Suprapubic skin (tissue), 4 donors: ENCODE measurements around the gene CATSPER1. TPM values are rescaled to one million over a fixed set of nuclear protein-coding genes. Genes with fewer than 3 reads are reported as not detected.
A peak's percentile ranks its signal among the peaks of the same experiment; 100 is the strongest.

Source experiments
- DNase-seq, 2 donors: peaks; one replicate each; pipeline ENCODE4 v3.0.0-alpha.2; 2019; ENCODE audit warnings: low spot score in 2 of 2
- H3K27ac ChIP-seq: fragments of 200-600 bp; sonication (generic); one replicate; pipeline ENCODE4 v1.5.1; 2019
- H3K27me3 ChIP-seq: fragments of 200-600 bp; sonication (generic); one replicate; pipeline ENCODE4 v1.5.1; 2019
- H3K36me3 ChIP-seq: fragments of 200-600 bp; sonication (generic); one replicate; pipeline ENCODE4 v1.5.1; 2019
- H3K4me1 ChIP-seq: fragments of 200-600 bp; sonication (generic); one replicate; pipeline ENCODE4 v1.5.1; 2019
- H3K4me3 ChIP-seq: fragments of 200-600 bp; sonication (generic); one replicate; pipeline ENCODE4 v1.5.1; 2019; ENCODE audit warnings: mild to moderate bottlenecking
- H3K9me3 ChIP-seq: fragments of 200-600 bp; sonication (generic); one replicate; pipeline ENCODE4 v1.5.1; 2019
- EP300 ChIP-seq: sonication (generic); formaldehyde crosslinking; IDR thresholded peaks from one replicate; pipeline ENCODE4 v1.6.1; 2017; ENCODE audit warnings: antibody characterized with exemption
- POLR2A ChIP-seq, 2 donors: fragments of 450-650 bp; IDR thresholded peaks; one replicate each; pipeline ENCODE4 v1.6.1; 2017; ENCODE audit warnings: antibody characterized with exemption in 2 of 2, mild to moderate bottlenecking in 2 of 2, moderate library complexity in 2 of 2
- POLR2AphosphoS5 ChIP-seq, 3 donors: sonication (generic); formaldehyde crosslinking; IDR thresholded peaks; one replicate each; pipeline ENCODE4 v1.6.1; 2017; ENCODE audit warnings: antibody characterized with exemption in 3 of 3
- WGBS: methylation state at CpG from one replicate; pipeline ENCODE4 v1.1.5; 2018; 5-methylcytosine and 5-hydroxymethylcytosine counted together
- total RNA-seq, 4 donors: library from RNA; depleted of rRNA; stranded (reverse); fragments of >200 nt; gene quantifications; one replicate each; pipeline ENCODE4 v1.1.0, GENCODE V29; 2016
- TF ChIP-seq, protein P1 (sequence below), 2 donors: fragments of 200-600 bp in 1 of 2; fragments of 450-650 bp in 1 of 2; sonication (generic) in 1 of 2; IDR thresholded peaks; one replicate each; pipeline ENCODE4 v1.5.1; 2016 to 2019; ENCODE audit warnings: antibody characterized with exemption in 2 of 2, mild to moderate bottlenecking in 1 of 2, moderate library complexity in 1 of 2

The CATSPER1 gene
- total RNA-seq, 4 donors from 2014 or later = not detected

GRCh38 chr11:66047541-66048365, 21.5 kb upstream of the CATSPER1 start:
- H3K4me1 ChIP-seq = peaks cover 15% of the 10 kb centered on the region
- 79% methylated on average over 11 of the region's 11 CpGs for WGBS
- peaks cover 20% of the 10 kb centered on the region for H3K27me3 ChIP-seq
- no peak for DNase-seq
- H3K4me3 ChIP-seq = no peak overlapping the region
- no peak overlapping the region for H3K27ac ChIP-seq
- no peaks in the 10 kb centered on the region for H3K9me3 ChIP-seq
- no peak for TF ChIP-seq EP300
- no peaks in the 10 kb centered on the region for H3K36me3 ChIP-seq

GRCh38 chr11:66046901-66047300, 20.6 kb upstream of the CATSPER1 start:
- DNase-seq = no peak
- Histone ChIP-seq H3K36me3 (no peaks in the 10 kb centered on the region), H3K27me3 (peaks cover 20% of the 10 kb centered on the region), H3K4me3 (no peak overlapping the region), H3K4me1 (peaks cover 13% of the 10 kb centered on the region), H3K9me3 (no peaks in the 10 kb centered on the region), H3K27ac (no peak overlapping the region)
- TF ChIP-seq EP300 = no peak
- 95% methylated on average over 3 of the region's 3 CpGs for WGBS

GRCh38 chr11:66045177-66045639, 18.9 kb upstream of the CATSPER1 start:
- Histone ChIP-seq H3K9me3 (no peaks in the 10 kb centered on the region), H3K27ac (no peak overlapping the region), H3K36me3 (no peaks in the 10 kb centered on the region), H3K4me1 (peaks cover 6% of the 10 kb centered on the region), H3K4me3 (no peak overlapping the region), H3K27me3 (peaks cover 20% of the 10 kb centered on the region)
- peak in 1 of 2 donors; percentile 85 for DNase-seq
- WGBS = 0% methylated on average over 2 of the region's 11 CpGs
- TF ChIP-seq EP300 = no peak
- TF ChIP-seq, protein P1, sequence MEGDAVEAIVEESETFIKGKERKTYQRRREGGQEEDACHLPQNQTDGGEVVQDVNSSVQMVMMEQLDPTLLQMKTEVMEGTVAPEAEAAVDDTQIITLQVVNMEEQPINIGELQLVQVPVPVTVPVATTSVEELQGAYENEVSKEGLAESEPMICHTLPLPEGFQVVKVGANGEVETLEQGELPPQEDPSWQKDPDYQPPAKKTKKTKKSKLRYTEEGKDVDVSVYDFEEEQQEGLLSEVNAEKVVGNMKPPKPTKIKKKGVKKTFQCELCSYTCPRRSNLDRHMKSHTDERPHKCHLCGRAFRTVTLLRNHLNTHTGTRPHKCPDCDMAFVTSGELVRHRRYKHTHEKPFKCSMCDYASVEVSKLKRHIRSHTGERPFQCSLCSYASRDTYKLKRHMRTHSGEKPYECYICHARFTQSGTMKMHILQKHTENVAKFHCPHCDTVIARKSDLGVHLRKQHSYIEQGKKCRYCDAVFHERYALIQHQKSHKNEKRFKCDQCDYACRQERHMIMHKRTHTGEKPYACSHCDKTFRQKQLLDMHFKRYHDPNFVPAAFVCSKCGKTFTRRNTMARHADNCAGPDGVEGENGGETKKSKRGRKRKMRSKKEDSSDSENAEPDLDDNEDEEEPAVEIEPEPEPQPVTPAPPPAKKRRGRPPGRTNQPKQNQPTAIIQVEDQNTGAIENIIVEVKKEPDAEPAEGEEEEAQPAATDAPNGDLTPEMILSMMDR (IDR thresholded peaks at IDR 0.05) = peak; percentile 84 to 93
- TF ChIP-seq POLR2A (IDR thresholded peaks at IDR 0.05) = no peak
- TF ChIP-seq POLR2AphosphoS5 (IDR thresholded peaks at IDR 0.05) = no peak

DNA sequence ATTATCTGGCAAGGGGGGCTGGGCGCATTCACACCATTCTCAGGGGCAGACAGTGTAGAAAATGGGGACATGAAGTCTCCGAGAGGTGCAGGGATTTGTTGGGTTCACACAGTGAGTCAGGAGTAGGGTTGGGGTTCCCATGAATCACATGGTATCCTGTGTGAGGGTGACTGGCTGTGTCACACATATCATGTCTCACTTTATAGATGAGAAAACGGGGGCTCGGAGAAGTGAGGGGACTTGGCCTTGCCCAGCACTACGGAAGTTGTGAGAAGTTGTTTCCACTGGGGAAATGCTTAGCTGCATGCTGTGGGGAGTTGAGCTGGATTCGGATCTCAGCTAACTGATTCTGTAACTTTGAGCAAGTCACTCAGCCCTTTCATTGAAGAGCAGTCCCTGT, 18.5 kb upstream of the CATSPER1 start:
- DNase-seq = no peak
- Histone ChIP-seq H3K4me3 (no peak overlapping the region), H3K9me3 (no peaks in the 10 kb centered on the region), H3K27me3 (peaks cover 20% of the 10 kb centered on the region), H3K36me3 (no peaks in the 10 kb centered on the region), H3K27ac (no peak overlapping the region), H3K4me1 (peaks cover 6% of the 10 kb centered on the region)
- WGBS = 63% methylated on average over 6 of the region's 6 CpGs
- no peak for TF ChIP-seq EP300

GRCh38 chr11:66042996-66043906, 17.0 kb upstream of the CATSPER1 start:
- Histone ChIP-seq H3K36me3 (no peaks in the 10 kb centered on the region), H3K9me3 (no peaks in the 10 kb centered on the region), H3K4me3 (no peak overlapping the region), H3K4me1 (peaks cover 6% of the 10 kb centered on the region), H3K27me3 (peaks cover 5% of the 10 kb centered on the region), H3K27ac (no peak overlapping the region)
- no peak for DNase-seq
- WGBS = 95% methylated on average over 87 of the region's 88 CpGs
- TF ChIP-seq POLR2AphosphoS5 (IDR thresholded peaks at IDR 0.05) (no peak), POLR2A (IDR thresholded peaks at IDR 0.05) (no peak), EP300 (no peak)
- TF ChIP-seq, protein P1 (IDR thresholded peaks at IDR 0.05) = no peak

DNA sequence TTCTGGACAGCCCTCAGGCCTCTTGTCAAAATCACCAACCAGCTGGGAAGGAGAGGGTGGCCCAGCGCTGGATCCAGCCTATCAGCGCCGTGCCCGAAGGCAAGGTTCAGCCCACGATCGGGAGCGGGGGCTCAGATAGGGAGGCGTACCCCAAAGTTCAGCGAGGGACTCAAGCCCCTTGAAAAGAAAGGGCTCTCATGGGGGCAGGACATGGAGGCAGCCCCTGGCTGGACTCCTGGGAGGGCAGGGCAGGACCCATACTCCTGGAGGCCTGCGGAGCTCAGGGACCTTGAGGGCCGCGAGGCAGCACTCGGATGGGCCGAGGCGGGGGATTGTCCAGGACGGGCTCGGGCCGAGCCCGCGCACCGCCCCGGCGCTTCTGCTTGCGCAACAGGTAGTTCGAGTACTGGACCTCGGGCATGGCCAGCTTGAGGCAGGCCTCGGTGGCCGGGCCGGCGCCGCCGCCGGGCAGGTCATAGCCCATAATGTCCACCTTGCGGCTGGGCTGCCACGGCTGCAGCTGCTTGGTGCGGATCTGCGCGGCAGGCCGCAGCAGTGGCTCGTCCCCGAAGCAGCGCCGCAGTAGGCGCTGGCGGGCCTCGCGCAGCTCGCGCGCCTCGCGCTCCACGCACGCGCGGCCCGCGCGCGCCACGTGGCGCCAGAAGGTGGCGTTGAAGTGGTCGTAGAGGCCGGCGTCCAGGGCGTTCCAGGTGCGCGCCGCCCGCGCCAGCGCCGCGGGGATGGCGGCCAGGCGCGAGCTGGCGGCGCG, 16.1 kb upstream of the CATSPER1 start:
- H3K36me3 ChIP-seq = no peaks in the 10 kb centered on the region
- no peak for DNase-seq
- H3K27me3 ChIP-seq = no peaks in the 10 kb centered on the region
- peaks cover 6% of the 10 kb centered on the region for H3K4me1 ChIP-seq
- no peak overlapping the region for H3K27ac ChIP-seq
- WGBS = 95% methylated on average over 58 of the region's 81 CpGs
- H3K9me3 ChIP-seq = no peaks in the 10 kb centered on the region
- no peak overlapping the region for H3K4me3 ChIP-seq
- TF ChIP-seq POLR2A (IDR thresholded peaks at IDR 0.05) (no peak), POLR2AphosphoS5 (IDR thresholded peaks at IDR 0.05) (no peak), EP300 (no peak)
- TF ChIP-seq, protein P1 (IDR thresholded peaks at IDR 0.05) = no peak
